GM12891 (cell line): ENCODE measurements around the gene KIZ.

Experiments
- PAX5 ChIP-seq: IDR thresholded peaks from 2 replicates; pipeline ENCODE4 v1.6.1; 2011; ENCODE audit warnings: low read length, moderate library complexity, mild to moderate bottlenecking; ENCODE audit not compliant: insufficient read depth, severe bottlenecking
- POLR2A ChIP-seq: IDR thresholded peaks from 2 replicates; pipeline ENCODE4 v1.6.1; 2011; ENCODE audit warnings: low read depth, low read length, control low read depth
- POLR2AphosphoS5 ChIP-seq: IDR thresholded peaks from 2 replicates; pipeline ENCODE4 v1.6.1; 2011; ENCODE audit warnings: low read depth, low read length, control low read depth
- POU2F2 ChIP-seq: IDR thresholded peaks from 2 replicates; pipeline ENCODE4 v1.6.1; 2011; ENCODE audit warnings: low read depth, mild to moderate bottlenecking, control low read depth, low read length, moderate library complexity
- SPI1 ChIP-seq: IDR thresholded peaks from 2 replicates; pipeline ENCODE4 v1.6.1; 2011; ENCODE audit warnings: low read depth, low read length, control low read depth
- TAF1 ChIP-seq: IDR thresholded peaks from 2 replicates; pipeline ENCODE4 v1.6.1; 2011; ENCODE audit warnings: low read depth, low read length, control low read depth

GRCh38 chr20:21265261-21266190 is 139.6 kb downstream of the KIZ start:
- TF ChIP-seq TAF1 = no peak
- no peak for TF ChIP-seq POLR2AphosphoS5
- no peak for TF ChIP-seq POLR2A
- TF ChIP-seq SPI1 = no peak
- TF ChIP-seq PAX5 = no peak
- no peak for TF ChIP-seq POU2F2
